GM10266 (cell line): ENCODE measurements around the gene TYRP1.

Source experiments
- DNase-seq: peaks from one replicate; pipeline ENCODE4 v3.0.0; 2012; ENCODE audit errors: extremely low spot score
- CTCF ChIP-seq: IDR thresholded peaks from 2 replicates; pipeline ENCODE4 v1.5.1; 2012; ENCODE audit warnings: mild to moderate bottlenecking, low read depth; ENCODE audit not compliant: control insufficient read depth, insufficient read depth; ENCODE audit errors: missing control alignments

The TYRP1 gene

DNA sequence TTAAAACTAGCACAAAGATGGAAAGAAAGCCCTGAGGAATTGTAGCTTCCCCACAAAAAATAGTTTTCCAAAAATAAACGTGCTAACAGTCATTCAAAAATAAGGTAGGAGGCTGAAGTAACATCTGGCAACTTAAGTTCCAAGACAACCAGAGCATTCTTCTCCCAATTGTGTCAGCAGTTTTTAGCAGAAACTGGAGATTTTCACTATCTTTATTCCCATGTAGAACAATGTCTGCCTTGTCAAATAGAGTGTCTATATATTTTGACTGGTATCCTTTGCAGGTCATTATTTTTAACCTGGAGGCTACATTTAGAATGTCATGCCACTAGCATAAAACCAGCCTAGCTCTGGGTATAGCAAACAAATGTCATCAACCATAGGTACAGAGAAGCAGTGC, 10.8 kb downstream of the TYRP1 start:
- TF ChIP-seq CTCF, result no peak
- no peak for DNase-seq

DNA sequence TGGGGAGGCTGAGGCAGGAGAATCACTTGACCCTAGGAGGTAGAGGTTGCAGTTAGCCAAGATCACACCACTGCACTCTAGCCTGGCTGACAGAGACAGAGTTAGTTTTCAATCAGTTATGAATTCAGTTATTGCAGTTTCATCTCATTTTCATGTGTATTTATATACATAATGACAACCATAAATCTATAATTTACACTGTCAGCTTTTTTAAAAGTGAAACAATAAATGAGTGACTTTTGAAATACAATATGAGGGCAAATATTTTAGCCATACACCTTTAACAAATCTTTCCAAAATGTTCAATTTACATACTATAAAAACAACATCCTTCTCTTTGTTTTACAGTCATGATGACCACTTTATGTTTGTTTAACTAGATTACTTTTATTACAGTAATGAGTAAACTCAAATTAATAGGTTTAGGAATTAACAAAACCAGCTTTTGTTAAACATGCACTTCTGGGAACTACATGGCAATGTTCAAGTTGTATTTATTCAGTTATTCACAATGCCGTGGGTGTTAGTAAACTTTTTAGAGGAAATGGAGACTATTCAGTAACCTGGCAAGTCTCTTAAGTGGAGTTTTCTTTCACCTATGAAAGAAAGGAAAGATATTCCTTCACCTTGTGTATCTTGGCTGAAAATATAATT, 12.7 kb downstream of the TYRP1 start:
- DNase-seq, result no peak
- no peak for TF ChIP-seq CTCF

GRCh38 chr9:12708562-12709298, 15.5 kb downstream of the TYRP1 start:
- TF ChIP-seq CTCF, result no peak
- no peak for DNase-seq

DNA sequence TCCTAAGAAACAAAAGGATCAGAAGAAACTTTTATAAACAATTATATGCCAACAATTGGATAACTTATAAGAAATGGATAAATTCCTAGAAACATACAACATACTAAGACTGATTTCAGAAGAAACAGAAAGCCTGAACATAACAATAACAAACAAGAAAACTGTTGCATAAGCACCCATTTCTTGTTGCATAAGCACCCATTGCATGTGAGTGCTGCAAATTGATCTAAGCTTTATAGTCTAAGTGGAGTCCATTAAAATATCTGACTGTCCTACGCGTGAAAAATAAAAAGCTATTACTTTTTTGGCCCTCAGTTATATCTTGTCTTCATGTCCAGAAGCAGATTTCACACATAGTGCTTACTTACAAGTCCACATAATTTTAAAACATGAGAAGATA, 19.3 kb downstream of the TYRP1 start:
- DNase-seq, result no peak
- TF ChIP-seq CTCF, result no peak

- DNase-seq, result no peak
- TF ChIP-seq CTCF, result no peak
Observed at GRCh38 chr9:12715268-12715667, 22.1 kb downstream of the TYRP1 start.

DNA sequence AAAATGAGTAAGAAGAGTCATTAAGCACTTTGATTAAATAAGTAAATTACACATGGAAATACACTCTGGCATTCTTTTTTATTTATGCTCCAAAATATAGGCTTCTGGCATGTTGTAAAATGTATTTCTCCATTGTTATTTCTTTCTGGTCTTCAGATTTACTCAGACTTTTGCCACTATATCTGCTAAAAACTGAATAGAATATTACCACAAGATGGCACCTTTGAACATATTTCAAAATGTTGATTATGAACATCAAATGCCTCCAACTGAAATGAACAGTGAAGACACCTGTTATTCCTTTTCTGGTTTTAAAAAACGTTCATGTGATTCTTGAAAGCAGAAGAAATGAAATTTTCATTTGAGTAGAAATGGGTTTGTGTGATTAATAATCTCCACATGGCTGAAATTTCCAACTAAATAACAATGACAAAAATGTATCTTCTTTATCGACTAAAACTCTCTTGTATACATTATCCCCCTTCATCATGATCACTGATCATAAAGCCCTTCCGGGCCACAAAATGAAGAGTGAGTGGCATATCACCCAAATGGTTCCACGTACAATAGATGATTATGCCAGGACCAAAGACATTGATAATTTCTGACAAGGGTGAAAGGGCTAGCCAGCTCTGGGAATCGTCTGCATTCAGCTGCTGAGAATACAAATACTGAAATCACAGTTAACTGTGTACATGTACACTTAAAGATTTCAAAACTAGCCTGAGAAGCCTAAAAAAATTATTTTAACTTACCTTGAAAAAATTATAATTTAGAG, 23.8 kb downstream of the TYRP1 start:
- TF ChIP-seq CTCF, result no peak
- DNase-seq, result no peak
